Measurements from ENCODE around the gene NRP1.

NRP1 gene

GRCh38 chr10:33306126-33306525, 28.3 kb downstream of the NRP1 start:
- Histone ChIP-seq H3K4me2 (ENCODE audit: low read length) (no peak overlapping the region), H3K36me3 (ENCODE audit: control insufficient read depth, insufficient read depth, low read length) (no peaks in the 10 kb centered on the region), H3K9ac (no peak overlapping the region), H3K4me3 (ENCODE audit: low read depth, low read length) (no peak overlapping the region), H3K4me1 (no peaks in the 10 kb centered on the region), H3K9me3 (ENCODE audit: control insufficient read depth, low read length) (no peaks in the 10 kb centered on the region), H3K79me2 (no peaks in the 10 kb centered on the region), H3K27me3 (ENCODE audit: control insufficient read depth, insufficient read depth, low read length) (no peaks in the 10 kb centered on the region), H3K27ac (no peak overlapping the region), H2AFZ (no peak overlapping the region)
- TF ChIP-seq CTCF (IDR thresholded peaks at IDR 0.05), result no peak

DNA sequence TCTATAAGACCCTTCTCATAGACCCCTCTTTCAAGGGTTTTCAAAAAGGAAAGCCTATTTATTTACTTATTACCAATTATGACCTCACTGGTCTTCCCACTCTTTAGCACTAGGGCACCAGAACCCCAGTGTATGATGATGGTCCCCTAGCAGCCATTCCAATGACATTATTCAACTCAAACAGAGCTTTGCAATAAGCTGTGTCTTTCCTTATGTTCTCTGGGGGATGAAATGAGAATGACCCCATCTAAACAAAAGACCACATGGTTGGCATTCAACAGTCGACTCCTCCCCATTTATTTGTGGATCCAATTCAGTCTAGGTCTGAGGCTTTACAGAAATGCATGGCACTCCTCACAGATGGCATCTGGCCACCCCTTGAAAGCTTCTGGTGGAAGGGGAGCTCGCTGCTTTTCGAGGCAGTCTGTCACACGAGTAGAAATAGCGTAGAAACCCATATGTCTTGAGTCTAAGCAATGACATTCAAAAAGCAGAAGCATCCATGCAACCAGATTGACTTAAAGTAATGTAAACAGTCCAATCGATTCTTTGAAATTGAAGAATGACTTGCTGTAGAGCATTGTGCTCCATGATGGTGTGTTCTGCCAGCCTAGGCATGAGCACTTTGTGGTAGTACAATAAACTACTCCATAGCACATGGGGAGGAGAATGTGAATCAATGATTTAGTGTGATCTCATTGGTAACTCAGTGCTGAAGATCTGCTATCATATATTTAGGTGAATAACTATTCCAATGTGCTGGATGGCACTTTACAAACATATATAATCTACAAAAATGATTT, 29.8 kb downstream of the NRP1 start:
- Histone ChIP-seq H3K27ac (peak overlapping the region; percentile 12), H2AFZ (no peak overlapping the region), H3K79me2 (no peaks in the 10 kb centered on the region), H3K36me3 (ENCODE audit: control insufficient read depth, insufficient read depth, low read length) (no peaks in the 10 kb centered on the region), H3K4me3 (ENCODE audit: low read depth, low read length) (no peak overlapping the region), H3K4me1 (no peaks in the 10 kb centered on the region), H3K9ac (no peak overlapping the region), H3K4me2 (ENCODE audit: low read length) (no peak overlapping the region), H3K27me3 (ENCODE audit: control insufficient read depth, insufficient read depth, low read length) (no peaks in the 10 kb centered on the region), H3K9me3 (ENCODE audit: control insufficient read depth, low read length) (no peaks in the 10 kb centered on the region)
- TF ChIP-seq CTCF (IDR thresholded peaks at IDR 0.05), result no peak

- Histone ChIP-seq H3K79me2 (no peaks in the 10 kb centered on the region), H3K27ac (peak overlapping the region; percentile 12), H2AFZ (no peak overlapping the region), H3K4me1 (no peaks in the 10 kb centered on the region), H3K9me3 (ENCODE audit: control insufficient read depth, low read length) (no peaks in the 10 kb centered on the region), H3K36me3 (ENCODE audit: control insufficient read depth, insufficient read depth, low read length) (no peaks in the 10 kb centered on the region), H3K4me2 (ENCODE audit: low read length) (no peak overlapping the region), H3K4me3 (ENCODE audit: low read depth, low read length) (no peak overlapping the region), H3K9ac (no peak overlapping the region), H3K27me3 (ENCODE audit: control insufficient read depth, insufficient read depth, low read length) (no peaks in the 10 kb centered on the region)
- TF ChIP-seq CTCF (IDR thresholded peaks at IDR 0.05), result no peak
These were observed 30.5 kb downstream of the NRP1 start for GRCh38 chr10:33303988-33304387.

DNA sequence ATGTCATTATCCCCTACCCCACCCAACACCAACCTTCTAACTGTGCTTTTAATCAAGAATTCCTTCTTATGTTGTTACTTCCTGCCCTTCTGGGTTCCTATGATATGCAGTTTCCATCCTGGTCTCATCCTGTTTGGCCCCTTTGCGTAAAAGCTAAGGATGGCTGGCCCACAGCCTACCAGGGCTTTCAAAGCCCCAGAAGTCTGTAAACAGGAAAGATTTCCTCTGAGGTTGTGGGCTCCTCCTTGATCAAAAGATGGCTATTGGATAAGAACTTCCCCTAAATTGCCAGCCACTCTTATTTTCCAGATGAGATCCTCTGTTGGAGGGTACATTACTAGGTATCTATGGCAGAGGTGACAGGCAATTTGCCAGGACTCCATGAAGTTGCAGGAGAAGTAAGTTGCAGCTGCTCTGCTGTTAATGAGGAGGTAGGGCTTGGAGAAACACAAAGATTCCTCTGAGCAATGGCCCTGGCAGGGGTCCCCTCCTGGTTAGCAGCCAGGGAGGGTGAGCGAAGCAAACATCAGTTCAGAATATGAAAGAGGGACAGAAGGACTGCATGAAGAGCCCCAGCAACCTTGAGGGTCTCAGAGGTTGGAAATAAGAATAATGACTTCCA, 32.1 kb downstream of the NRP1 start:
- Histone ChIP-seq H3K9me3 (ENCODE audit: control insufficient read depth, low read length) (no peaks in the 10 kb centered on the region), H3K4me2 (ENCODE audit: low read length) (no peak overlapping the region), H3K27me3 (ENCODE audit: control insufficient read depth, insufficient read depth, low read length) (no peaks in the 10 kb centered on the region), H3K36me3 (ENCODE audit: control insufficient read depth, insufficient read depth, low read length) (no peaks in the 10 kb centered on the region), H3K27ac (peak overlapping the region; percentile 51), H3K4me1 (no peaks in the 10 kb centered on the region), H2AFZ (no peak overlapping the region), H3K4me3 (ENCODE audit: low read depth, low read length) (no peak overlapping the region), H3K9ac (no peak overlapping the region), H3K79me2 (no peaks in the 10 kb centered on the region)
- no peak for TF ChIP-seq CTCF (IDR thresholded peaks at IDR 0.05)

Data from parathyroid adenoma (tissue), 2 donors.